Fibroblast of villous mesenchyme (primary cell): ENCODE measurements around the gene HACL1. TPM values are rescaled to one million over a fixed set of nuclear protein-coding genes. Genes with fewer than 3 reads are reported as not detected.

Experiments used
- DNase-seq: peaks from one replicate; pipeline ENCODE4 v3.0.0-alpha.2; 2010; ENCODE audit warnings: low read depth
- H3K4me3 ChIP-seq: 2 replicates; pipeline ENCODE4 v1.5.1; 2011; ENCODE audit warnings: low read depth, mild to moderate bottlenecking, low read length
- total RNA-seq: library from RNA; depleted of rRNA; stranded (reverse); fragments of >200 nt; gene quantifications from 2 replicates; pipeline ENCODE4 v1.2.3, GENCODE V29; 2012
- TF ChIP-seq, protein P1 (sequence below): IDR thresholded peaks from 2 replicates; pipeline ENCODE4 v1.5.1; 2012; ENCODE audit warnings: low read depth, mild to moderate bottlenecking, low read length; ENCODE audit not compliant: insufficient read depth

The HACL1 gene
- total RNA-seq, 1 donor: 33.7 TPM

DNA sequence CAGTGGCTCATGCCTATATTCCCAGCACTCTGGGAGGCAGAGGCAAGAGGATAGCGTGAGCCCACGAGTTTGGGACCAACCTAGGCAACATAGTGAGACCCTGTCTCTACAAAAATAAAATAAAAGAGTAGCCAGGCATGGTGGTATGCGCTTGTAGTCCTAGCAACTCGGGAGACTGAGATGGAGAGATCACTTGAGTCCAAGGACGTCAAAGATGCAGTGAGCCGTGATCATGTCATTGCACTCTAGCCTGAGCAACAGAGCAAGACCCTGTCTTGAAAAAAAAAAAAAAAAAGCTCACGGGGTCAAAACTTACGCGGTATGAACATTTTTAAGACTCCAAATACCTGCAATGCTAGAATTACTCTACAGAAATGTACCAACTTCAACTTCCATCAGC lies 42.8 kb downstream of the HACL1 start:
- DNase-seq: no peak
- TF ChIP-seq, protein P1, sequence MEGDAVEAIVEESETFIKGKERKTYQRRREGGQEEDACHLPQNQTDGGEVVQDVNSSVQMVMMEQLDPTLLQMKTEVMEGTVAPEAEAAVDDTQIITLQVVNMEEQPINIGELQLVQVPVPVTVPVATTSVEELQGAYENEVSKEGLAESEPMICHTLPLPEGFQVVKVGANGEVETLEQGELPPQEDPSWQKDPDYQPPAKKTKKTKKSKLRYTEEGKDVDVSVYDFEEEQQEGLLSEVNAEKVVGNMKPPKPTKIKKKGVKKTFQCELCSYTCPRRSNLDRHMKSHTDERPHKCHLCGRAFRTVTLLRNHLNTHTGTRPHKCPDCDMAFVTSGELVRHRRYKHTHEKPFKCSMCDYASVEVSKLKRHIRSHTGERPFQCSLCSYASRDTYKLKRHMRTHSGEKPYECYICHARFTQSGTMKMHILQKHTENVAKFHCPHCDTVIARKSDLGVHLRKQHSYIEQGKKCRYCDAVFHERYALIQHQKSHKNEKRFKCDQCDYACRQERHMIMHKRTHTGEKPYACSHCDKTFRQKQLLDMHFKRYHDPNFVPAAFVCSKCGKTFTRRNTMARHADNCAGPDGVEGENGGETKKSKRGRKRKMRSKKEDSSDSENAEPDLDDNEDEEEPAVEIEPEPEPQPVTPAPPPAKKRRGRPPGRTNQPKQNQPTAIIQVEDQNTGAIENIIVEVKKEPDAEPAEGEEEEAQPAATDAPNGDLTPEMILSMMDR: no peak
- H3K4me3 ChIP-seq: no peak overlapping the region

DNA sequence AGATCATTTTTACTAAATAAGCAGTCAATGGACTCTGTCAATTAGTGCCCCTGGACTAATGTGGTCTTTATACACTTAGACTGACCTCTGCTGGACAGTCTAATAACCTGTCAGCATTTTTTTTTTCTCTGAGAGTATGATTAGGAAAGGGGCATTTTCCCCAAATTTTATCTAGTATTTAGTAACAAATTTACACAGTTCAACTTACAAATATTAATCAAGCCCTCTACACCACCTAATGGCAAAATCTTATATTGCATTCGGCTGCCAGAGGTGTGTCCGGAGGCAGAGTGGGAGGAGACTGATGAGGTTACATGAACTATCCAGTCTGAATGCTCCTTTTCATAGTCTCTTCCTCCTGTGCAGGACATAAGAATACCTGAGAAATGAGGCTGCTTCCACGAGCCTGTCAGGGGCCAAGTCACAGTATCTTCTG lies 43.8 kb downstream of the HACL1 start:
- peak; percentile 67 for DNase-seq
- TF ChIP-seq, protein P1: peak; percentile 54
- no peak overlapping the region for H3K4me3 ChIP-seq

DNA sequence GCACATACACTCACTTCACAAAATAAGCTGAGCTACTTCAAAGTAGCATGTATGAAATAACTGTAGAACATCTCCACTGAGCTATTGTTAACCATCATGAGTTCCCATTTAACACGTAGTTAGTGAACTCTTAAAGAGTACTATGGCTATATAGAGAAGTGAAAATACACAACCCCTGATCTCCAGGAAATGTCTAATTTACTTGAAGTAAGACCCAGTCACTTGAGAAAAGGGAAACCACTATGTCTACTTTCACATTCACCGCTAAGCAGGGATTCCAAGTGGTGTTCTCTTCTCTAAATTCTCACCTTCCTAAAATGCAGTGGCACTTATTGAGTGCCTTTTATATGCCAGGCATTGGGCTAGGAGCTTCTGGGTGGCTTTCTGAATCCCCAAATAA lies 44.9 kb downstream of the HACL1 start:
- no peak for DNase-seq
- no peak overlapping the region for H3K4me3 ChIP-seq
- TF ChIP-seq, protein P1: no peak

DNA sequence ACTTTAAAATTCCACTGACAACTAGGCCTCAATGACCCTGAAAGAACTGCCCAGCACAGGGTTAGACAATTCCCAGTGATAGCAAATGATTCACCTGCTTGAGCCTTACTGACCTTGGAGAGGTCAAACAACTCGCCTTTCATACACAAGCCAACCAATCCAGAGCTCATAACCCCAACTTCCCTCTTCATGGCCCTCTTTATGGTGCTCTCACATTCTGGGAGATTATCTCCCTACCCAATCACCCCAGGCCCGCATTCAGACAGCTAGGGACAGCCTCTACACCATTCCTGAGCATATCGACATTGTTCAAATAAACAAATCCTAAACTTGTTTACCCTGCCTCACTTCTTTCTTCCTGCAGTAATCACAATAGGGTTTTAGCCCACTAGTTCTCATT lies 47.6 kb downstream of the HACL1 start:
- TF ChIP-seq, protein P1: no peak
- no peak overlapping the region for H3K4me3 ChIP-seq
- DNase-seq: no peak

DNA sequence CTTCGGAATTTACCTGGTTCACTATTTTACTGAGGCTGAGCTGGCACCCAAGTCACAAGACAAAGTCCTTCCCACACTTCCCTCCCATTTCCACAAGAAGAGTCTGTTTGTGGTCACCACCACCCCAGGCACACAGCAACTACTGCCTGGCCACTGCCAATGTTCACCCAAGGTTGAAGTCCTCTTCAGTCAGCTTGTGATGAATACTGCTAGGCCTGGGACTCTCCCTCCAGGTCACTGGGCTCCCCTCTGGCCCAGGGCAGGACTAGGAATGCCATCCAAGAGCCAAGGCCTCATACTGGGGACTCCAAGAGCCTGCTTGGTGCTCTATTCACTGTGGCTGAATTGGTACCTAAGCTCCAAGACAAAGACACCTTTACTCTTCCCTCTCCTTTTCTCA lies 49.5 kb downstream of the HACL1 start:
- no peak for DNase-seq
- TF ChIP-seq, protein P1: no peak
- no peak overlapping the region for H3K4me3 ChIP-seq

DNA sequence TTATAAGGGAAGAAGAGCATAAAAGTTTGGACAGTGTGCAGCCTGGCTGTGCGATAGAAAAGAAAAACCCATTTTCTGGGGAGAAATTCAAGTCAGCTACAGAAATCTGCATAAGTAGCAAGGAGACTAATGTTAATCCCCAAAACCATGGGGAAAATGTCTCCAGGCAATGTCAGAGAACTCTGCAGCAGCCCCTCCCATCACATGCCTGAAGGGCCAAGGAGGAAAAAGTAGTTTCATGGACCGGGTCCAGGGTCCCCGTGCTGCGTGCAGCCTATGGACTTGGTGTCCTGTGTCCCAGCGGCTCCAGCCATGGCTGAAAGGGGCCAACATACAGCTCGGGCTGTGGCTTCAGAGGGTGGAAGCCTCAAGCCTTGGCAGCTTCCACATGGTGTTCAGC lies 51.5 kb downstream of the HACL1 start:
- no peak for DNase-seq
- TF ChIP-seq, protein P1: no peak
- H3K4me3 ChIP-seq: no peak overlapping the region

DNA sequence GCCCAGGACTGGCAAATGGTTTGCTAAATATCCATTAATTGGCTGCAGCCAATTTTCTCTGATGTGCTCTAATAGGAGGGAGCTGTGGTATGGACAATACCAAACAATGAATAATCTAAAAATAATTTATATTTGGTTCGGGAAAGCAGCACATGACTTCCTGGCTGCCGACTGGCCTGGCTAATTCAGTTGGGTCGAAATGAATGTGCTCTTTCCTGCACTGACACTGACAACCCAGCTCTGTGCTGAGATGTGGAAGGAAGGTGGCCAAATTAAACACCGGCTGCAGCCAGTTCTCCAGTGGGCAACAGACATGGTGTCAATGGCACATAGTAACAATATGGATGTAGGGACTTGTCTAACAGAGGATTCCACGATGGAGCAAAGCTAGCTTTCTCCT lies 58.8 kb downstream of the HACL1 start:
- no peak for DNase-seq

More for the DNA sequence above, 58.8 kb downstream of the HACL1 start:
- no peak overlapping the region for H3K4me3 ChIP-seq
- TF ChIP-seq, protein P1: no peak
